Astrocyte of the cerebellum (primary cell): ENCODE data around the gene HAPLN3.

Source experiments
- DNase-seq: peaks from one replicate; pipeline ENCODE4 v3.0.0-alpha.2; 2011; ENCODE audit warnings: low read depth
- H3K4me3 ChIP-seq: 2 replicates; pipeline ENCODE4 v1.5.1; 2011; ENCODE audit warnings: mild to moderate bottlenecking, low read depth, low read length, moderate library complexity
- in situ Hi-C: cut with HindIII; loops from 2 replicates; pipeline ENCODE4 v1.10.0; 2017; ENCODE audit warnings: low sequenced_read_pairs
- TF ChIP-seq, protein P1 (sequence below): IDR thresholded peaks from 2 replicates; pipeline ENCODE4 v1.5.1; 2012; ENCODE audit warnings: low read length, low read depth, moderate library complexity, mild to moderate bottlenecking; ENCODE audit errors: missing control alignments

HAPLN3 gene

DNA sequence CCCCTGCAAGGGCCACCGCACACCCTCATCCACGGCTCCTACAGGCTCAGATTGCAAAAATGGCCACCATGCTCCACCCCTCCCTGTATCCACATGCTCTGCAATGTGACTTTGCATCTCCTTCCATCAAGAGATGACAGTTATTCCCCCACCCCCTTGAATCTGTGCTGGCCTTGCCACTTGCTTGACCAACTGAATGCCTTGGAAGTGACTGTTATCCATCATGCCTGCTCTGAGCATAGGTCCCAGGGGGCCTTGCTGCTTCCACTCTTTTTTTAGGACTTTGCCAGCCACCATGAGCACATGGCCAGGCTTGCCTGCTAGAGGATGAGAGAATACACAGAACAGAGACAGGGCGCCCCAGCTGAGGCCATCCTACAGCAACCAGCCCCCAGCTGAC is 13.6 kb downstream of the HAPLN3 start:
- TF ChIP-seq, protein P1, sequence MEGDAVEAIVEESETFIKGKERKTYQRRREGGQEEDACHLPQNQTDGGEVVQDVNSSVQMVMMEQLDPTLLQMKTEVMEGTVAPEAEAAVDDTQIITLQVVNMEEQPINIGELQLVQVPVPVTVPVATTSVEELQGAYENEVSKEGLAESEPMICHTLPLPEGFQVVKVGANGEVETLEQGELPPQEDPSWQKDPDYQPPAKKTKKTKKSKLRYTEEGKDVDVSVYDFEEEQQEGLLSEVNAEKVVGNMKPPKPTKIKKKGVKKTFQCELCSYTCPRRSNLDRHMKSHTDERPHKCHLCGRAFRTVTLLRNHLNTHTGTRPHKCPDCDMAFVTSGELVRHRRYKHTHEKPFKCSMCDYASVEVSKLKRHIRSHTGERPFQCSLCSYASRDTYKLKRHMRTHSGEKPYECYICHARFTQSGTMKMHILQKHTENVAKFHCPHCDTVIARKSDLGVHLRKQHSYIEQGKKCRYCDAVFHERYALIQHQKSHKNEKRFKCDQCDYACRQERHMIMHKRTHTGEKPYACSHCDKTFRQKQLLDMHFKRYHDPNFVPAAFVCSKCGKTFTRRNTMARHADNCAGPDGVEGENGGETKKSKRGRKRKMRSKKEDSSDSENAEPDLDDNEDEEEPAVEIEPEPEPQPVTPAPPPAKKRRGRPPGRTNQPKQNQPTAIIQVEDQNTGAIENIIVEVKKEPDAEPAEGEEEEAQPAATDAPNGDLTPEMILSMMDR, result no peak
- in situ Hi-C loops, result no loop called here
- DNase-seq, result no peak
- H3K4me3 ChIP-seq, result no peak overlapping the region

DNA sequence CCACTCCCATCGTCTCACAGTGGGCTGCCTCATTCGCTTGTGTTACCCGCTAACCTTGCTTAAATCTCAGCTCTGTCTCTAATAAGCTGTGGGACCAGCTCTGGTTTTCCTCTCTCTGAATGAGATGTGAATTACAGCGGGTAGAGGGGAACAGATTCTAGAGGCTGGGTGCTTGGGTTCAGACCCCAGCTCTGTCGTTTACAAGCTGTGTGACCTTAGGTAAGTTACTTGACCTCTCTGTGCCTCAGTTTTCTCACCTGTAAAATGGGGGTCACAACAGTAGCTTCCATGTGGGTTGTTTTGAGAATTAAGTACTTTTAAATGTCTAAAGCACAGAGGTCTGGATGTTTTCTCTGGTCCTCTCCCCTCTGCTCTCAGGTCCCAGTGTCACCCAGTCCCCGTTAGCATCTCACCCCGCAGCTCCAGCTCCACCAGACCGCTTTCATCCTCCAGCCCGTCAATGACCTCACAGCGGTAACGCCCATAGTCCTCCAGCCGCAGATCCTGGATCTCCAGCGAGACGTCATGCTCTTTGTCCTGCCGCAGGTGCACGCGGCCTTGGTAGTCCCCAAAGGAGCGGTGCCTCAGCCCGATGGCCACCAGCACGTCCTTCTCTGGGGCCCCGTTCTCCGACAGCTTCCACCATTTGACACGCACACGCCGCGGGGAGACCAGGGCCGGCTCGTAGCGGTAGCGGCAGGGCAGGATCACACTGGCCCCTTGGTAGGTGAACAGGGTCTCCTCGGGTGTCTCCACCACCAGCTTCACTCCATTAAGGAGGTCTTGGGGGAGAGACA is 14.2 kb downstream of the HAPLN3 start:
- in situ Hi-C loops, result no loop called here
- no peak for DNase-seq
- TF ChIP-seq, protein P1, result no peak
- no peak overlapping the region for H3K4me3 ChIP-seq

DNA sequence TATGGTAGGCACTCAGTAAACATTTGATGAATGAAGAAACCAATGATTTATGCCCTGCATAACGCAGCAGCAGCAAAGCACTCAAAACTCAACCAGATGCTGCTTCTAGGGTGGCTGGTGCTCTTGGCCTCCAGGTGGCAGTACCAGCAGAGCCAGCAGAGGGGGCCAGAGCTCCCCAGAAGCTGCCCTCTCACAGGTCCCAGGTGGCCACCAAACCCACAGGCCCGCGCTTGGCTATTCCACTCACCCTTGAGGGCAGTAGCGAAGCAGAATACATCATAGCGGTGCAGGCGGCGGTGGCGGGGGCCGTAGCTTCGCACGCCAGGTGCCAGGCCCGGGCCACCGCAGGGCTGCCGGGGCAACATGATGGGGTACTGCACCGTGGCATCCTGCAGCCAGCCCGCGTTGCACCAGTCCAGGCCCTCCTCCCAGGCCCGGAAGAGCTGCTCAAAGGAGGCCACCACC is 16.6 kb downstream of the HAPLN3 start:
- TF ChIP-seq, protein P1, result peak; percentile 80
- DNase-seq, result no peak
- in situ Hi-C loops, result no loop called here

GRCh38 chr15:88877906-88878305 is 17.4 kb downstream of the HAPLN3 start:
- in situ Hi-C loops, result no loop called here
- no peak overlapping the region for H3K4me3 ChIP-seq
- TF ChIP-seq, protein P1, result no peak
- DNase-seq, result no peak

More for the DNA sequence above, 16.6 kb downstream of the HAPLN3 start:
- no peak overlapping the region for H3K4me3 ChIP-seq

DNA sequence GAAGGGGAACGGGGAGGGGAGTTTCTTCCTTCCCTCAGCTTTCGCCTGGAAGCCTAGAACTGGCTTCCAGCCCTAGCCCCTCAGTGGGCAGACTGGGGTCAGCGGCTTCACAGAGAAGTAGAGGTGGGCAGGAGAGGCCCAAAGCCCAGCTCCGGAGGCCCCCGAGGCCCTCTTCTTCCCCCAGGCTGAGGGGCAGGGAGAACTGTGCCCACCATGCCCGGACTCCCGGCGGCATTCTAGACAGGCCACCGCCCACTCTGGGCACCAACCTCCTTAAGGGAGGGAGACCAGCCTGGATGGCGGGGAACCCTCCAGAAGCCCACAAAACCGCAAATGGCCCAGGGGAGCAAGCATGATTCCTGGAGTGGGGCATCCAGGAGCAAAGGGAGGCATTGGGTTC is 17.9 kb downstream of the HAPLN3 start:
- TF ChIP-seq, protein P1, result no peak
- in situ Hi-C loops, result no loop called here
- no peak for DNase-seq
- H3K4me3 ChIP-seq, result no peak overlapping the region

- TF ChIP-seq, protein P1, result no peak
- H3K4me3 ChIP-seq, result no peak overlapping the region
- in situ Hi-C loops, result no loop called here
- DNase-seq, result no peak
Observed at GRCh38 chr15:88876573-88876972, 18.8 kb downstream of the HAPLN3 start.
